ENCODE results near the gene SEZ6L.

Gene SEZ6L

DNA sequence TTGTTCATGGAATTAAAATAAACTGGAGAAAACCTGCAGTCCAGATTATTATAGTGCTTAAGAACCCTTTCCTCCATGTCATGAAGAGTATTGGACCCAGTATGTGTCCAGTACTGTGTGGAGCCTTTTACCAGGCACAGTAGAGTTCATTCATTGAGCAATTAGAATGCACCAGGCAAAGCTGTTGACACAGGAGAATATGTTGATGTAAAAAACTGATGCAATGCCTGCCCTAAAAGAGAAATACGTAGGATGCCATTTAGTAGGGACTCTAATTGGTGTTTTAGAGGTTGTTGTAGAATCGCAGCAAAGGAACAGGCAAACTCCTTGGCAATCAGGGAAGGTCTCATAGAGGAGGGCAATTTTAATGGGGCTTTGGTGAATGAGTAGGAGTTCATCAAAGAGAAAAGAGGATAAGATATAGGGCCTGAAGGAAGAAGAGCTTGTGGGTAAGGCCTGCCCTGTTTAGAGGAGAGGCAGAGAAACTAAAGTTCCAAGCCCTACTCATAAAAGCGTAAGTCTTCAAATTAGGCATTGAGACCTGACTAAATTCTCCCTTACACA is 126.4 kb downstream of the SEZ6L start:
- no peak for DNase-seq (ENCODE audit: low read depth, low spot score)

DNA sequence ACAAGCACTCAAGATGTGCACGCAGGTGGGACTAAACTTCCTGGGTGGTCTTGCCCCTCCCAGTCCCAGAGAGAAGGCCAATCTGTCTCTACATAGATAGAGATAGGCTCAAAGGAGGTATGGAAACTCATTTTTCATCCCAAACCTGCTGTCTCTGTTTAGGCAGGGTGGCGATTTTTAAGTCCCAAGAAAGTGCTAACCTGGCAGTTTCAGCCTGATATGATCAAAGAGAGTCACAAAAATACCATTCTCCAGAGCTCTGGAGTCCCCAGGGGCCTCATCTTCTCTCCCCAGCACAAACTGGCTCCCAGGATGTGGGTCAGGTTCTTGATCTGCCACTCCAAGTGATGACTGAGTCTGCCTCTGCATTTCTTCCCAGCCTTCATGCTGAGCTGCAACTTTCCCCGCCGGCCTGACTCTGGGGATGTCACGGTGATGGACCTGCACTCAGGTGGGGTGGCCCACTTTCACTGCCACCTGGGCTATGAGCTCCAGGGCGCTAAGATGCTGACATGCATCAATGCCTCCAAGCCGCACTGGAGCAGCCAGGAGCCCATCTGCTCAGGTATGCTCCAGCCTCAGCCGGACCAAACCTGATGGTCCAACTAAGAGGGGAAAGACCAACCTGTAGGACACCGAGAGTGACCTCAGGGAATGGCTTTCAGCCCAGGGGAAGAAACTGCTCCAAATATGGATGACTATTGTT is 129.5 kb downstream of the SEZ6L start:
- no peak for DNase-seq (ENCODE audit: low read depth, low spot score)

DNA sequence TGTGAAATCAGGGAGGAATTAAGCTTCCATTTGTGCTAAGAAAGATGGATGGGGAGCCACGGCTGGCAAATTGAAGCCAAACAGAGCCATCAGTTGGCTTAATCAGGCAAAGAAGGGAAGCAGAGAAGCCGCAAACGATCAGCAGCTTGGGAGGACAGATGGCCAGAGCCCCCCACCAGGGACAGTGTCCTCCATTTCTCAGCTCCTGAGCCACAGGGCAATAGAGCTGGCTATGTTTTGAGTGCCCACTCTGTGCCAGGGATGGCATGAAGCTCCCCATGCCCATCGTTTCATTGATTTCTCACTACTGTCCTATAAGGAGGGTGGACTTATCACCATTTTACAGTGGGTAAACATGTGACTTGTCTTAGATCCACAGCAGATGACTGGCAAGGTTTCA is 133.5 kb downstream of the SEZ6L start:
- no peak for DNase-seq (ENCODE audit: low read depth, low spot score)

DNA sequence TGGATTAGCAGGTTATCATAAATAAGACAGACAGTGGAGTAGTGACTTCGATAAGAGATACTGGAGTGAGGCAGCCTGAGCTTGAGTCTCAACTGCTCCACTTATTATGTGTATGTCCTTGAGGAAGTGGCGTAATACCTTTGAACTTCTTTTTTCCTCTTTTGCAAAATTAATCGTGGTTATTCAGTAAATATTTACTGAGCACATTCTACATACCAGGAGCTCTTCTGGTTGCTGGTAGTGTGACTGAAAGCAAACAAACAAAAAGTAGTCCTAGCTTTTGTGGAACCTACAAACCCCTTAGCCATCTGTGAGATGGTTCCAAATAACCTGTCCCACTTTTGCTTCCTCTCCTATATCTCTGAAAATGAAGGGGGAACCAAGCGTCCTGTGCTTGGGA is 134.2 kb downstream of the SEZ6L start:
- DNase-seq (ENCODE audit: low read depth, low spot score), result no peak

DNA sequence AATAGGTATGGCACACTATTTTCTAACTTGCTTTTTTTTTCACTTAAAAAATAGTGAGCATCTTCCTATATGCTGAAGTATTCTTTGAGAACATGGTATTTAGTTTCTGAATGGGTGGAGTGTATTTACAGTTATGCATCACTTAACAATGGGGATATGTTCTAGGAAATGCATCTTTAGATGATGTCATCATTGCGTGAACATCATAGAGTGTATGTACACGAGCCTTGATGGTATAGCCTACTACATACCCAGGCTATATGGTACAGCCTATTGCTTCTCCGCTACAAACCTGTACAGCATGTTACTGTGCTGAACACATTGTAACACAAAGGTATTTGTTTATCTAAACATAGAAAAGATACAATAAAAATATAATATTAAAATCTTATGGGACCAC is 135.5 kb downstream of the SEZ6L start:
- DNase-seq (ENCODE audit: low read depth, low spot score), result no peak

DNA sequence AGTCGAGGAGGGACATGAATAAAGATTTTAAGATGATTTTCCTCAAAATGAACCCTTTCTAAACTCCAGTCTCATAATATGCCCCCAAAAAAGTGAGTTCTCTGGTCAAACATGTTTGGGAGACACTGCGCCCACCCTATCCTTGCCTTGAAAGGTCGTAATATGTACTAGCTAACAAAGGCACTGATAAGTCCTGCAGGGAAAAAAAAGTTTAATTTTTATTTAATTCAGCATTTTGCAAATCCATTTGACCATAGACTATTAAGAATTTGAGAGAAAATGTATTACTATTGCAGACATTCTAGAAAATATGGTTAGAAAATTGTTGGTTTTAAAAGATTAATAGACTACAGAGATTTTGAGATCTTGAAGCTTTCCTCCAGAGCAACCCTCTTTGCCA is 139.2 kb downstream of the SEZ6L start:
- DNase-seq (ENCODE audit: low read depth, low spot score), result no peak

DNA sequence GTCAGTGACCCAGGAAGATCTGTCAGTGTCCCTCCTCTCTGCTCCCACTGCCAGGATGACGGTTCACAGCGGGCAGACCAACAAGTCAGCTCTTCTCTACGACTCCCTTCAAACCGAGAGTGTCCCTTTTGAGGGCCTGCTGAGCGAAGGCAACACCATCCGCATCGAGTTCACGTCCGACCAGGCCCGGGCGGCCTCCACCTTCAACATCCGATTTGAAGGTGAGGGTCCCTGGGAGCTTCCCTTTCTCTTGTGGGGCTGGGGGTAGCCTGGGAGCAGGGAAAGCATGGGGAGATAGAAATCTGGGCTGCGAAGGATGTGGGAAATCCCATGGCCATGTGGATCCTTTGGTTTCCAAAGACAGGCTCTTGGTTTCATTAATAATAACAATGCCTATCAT is 141.4 kb downstream of the SEZ6L start:
- no peak for DNase-seq (ENCODE audit: low read depth, low spot score)

DNA sequence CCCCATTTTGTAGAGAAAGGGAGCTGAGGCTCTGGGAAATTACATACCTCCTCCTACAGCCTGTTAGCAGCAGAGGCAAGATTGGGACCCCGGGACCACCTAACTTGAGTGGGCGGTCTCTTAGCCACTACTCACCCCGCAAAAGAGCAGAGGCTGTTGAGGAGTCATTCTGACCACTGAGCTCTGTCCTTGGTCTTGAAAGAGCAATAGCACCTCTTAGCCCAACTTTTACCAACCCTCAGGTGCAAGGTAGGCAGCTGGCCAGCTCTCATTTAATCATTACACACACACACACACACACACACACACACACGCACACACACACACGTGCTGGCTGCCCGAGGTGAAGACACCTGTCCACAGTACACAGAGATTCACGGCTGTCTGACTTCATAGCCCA is 144.0 kb downstream of the SEZ6L start:
- no peak for DNase-seq (ENCODE audit: low read depth, low spot score)

DNA sequence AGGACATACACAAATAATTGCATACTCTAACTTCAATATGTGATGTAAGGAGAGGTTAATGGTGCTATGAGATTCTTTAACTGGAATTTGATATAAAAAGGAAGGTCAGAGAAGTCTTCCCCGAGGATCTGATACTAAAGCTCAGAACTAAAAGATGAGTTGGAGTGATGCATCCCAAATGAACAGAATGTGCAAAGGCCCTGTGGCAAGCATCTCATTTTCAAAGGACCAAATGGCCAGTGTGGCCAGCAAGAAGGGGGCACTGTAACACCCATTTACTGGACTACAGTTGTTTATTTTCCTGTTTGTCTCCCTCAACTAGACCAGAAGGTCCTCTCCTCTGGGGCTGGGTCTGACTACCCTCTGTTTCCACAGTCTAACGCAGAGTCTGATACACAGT is 144.9 kb downstream of the SEZ6L start:
- no peak for DNase-seq (ENCODE audit: low read depth, low spot score)

DNA sequence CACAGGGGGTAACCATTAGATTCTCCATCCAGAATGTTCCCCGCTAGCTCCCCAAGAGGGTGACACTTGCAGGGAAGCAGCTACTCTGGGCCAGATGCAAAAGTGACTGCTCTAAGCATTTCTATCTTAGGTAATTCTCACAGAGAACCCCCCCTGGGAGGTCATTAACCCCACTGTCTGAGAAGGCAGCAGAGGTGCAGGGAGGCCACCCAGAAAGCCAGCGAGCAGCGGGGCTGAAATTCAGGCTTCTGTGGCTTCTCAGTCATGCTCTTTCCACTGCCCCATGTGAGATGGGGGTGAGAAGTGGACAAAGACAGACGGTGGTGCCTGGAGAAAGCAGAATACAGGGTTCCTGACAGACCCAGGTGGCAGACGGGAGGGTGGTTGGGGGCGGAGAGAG is 145.4 kb downstream of the SEZ6L start:
- DNase-seq (ENCODE audit: low read depth, low spot score), result no peak

DNA sequence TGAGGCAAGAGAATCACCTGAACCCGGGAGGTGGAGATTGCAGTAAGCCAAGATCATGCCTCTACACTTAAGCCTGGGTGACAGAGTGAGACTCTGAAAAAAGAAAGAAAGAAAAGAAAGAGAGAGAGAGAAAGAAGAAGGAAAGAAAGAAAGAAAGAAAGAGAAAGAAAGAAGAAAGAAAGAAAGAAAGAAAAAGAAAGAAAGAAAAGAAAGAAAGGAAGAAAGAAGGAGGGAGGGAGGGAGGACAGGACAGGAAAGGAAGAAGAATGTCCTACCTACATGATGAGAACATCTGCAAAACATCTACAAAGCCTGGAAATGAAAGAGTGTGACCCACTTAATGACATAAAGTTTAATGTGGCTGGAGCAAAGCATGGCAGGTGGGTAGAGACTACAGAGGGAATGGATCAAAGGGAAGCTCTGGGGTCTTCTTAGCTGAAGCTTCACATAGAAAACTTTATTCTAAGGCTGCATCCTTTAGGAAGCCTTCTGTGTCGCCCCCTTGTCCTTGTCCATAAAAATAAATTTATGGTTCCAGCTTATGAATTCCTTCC is 147.5 kb downstream of the SEZ6L start:
- DNase-seq (ENCODE audit: low read depth, low spot score), result no peak

DNA sequence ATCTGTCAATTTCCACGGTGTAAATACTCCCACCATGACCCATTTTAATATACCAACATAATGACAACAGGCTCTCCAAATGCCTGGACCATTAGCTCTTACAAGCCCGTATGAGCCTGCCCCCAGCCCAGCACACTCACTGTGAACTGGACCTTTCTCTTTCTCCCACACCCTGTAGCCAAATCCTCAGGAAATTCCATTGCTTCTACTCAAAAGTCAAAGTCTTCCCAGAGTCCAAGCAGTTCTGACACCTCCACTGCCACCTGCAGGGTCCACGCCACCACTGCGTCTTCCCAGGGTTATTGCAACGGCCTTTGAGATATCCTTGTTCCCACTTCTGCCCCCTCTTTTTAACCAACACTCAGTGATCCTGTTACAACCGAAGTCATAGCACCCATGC is 149.7 kb downstream of the SEZ6L start:
- no peak for DNase-seq (ENCODE audit: low read depth, low spot score)

DNA sequence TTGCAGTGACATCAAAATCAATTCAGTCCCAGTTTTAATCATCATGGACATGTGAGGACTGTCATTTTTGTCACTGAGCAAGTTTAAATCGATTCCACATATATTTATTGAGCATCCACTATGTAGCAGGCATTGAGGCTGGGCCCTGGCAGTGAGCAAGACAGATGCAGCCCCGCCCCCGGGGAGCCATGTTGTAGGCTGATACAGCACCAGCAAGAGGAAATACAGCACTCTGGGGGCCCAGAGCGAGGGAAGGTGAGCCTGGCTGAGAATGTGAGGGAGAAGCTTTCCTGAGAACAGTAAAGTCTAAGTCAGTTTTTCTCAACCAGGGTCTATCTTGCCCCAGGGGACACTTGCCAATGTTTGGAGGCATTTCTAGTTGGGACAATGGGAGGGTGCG is 151.2 kb downstream of the SEZ6L start:
- DNase-seq (ENCODE audit: low read depth, low spot score), result no peak

DNA sequence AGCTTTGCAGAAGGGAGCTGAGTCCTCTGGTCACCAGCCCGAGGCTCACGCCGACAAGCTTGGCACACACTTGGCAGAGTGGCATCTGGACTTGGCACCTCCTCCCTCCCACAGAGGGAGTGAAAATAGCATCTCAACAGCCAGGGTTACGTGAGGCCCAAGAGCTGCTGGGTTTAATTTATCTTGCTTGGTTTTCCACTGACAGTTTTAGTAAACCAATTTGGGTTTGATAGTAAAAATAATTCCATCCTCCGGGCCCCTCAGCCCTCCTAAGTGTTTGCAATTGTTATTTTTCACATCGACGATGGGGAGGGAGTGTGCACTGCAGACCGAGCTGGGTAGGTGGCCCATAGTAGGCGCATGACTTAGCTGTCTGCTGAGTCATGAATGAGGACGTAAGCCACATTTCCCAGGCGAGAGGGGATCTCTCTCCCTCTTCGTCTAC is 152.2 kb downstream of the SEZ6L start:
- no peak for DNase-seq (ENCODE audit: low read depth, low spot score)

DNA sequence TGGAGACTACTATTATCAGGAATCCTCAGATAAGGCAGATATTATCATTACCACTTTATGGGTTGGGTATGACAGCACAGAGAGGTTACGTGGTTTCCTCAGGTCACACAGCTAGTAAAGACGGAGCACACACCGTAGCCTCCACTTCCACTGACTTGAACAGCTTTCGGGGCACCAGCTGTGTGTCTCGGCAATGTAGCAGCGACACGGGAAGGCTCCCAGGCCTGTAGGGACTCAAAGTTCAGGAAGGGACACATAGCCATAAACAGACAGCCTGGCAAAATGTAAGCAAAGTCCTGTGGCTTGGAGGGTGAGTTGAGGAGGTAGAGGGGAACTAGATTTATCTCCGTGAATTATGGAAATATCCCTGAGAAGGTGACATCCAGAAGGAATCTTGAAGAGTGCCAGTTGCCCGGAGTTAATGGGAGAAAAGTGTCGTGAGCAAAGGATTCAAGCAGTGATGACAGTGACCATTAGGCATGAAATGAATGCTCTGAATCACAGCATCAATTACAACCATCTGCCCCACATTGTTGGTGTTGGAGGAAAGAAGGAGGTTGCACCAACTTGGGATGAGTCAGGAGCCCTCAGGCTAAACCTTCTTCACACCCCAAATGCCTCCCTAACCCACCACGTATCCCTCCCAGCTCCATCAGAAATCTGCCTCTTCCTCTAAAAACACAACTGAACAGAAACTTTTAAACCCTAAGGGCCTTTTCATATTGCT is 153.1 kb downstream of the SEZ6L start:
- no peak for DNase-seq (ENCODE audit: low read depth, low spot score)

DNA sequence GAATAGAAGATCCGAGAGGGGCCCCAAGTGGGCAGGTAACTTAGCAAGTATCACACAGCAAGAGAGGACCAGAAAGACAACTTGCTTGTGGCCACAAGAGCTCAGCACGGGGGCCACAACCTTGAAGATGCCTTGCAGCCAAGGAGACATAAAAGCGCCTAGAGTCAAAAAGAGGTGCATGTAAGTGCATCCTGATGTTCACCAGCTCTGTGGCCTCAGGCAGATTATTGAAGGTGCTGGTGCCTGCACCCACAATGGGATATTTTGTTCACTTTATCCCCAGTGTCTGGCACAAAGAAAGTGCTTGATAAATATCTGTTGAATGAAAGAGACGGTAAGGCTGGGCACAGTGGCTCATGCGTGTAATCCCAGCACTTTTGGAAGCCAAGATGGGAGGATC is 153.8 kb downstream of the SEZ6L start:
- no peak for DNase-seq (ENCODE audit: low read depth, low spot score)

DNA sequence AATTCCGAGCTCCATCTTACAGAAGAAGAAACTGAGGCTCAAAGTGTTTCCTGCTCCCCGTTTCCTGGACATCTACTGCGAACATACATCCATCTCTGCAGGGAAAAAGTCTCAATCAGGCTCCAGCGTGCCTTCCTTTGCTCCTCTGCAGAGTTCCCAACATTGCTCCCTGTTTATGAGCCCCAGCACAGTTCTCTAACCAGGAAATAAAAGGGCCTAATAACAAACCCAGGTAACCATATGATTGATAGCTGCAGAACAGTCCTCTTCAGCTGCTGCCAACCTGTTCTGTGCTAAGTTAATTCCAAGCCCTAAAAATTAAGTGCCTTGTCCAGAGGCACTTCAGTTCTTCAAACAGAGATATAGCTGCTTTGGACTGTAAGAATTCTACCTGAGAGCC is 154.9 kb downstream of the SEZ6L start:
- DNase-seq (ENCODE audit: low read depth, low spot score), result no peak

DNA sequence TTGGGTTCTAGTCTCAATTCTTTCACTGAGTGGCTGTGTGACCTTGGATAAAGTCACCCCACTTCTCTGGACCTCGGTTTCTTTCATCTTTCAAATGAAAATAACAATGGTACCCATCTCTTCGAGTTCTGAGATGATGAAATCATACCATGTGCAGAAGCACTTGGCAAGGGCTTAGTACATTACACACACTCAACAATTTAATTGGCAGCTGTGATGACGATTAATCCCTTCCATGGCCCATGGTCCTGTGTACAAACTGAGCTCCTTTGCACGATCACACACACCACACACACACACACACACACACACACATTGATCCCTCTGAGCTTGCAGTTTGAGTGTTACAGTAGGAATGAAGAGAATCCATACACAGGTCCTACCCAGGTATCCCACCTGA is 156.4 kb downstream of the SEZ6L start:
- DNase-seq (ENCODE audit: low read depth, low spot score), result no peak

DNA sequence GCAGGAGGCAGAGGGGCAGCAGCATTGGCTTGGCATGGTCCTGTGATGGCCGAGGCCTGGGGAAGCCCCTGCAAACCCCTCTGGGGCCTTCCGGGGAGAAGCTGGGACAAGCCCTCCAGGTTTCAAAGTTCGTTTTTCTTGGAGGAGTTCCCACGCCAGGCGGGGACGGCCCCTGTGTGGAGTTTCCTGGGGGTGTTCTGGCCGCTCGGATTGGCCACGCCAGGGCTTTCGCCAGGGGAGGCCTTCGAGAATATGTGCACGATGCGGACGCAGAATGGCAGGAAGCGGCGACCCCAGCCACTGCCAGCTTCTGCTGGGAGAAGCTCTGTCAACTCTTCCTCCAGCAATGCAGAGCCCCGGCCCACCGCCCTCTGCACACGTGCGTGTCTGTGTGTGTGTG is 157.5 kb downstream of the SEZ6L start:
- DNase-seq (ENCODE audit: low read depth, low spot score), result no peak

DNA sequence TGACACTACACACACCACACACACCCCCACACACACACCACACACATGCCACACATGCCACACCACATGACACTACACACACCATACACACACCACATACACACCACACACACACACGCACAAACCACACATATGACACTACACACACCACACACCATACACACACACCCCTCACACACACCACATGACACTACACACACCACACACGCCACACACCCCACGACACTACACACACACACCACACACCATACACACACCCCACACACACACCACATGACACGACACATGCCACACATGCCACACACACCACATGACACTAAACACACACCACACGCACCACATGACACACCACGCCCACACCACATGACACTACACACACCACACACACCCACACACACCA is 158.0 kb downstream of the SEZ6L start:
- no peak for DNase-seq (ENCODE audit: low read depth, low spot score)

DNA sequence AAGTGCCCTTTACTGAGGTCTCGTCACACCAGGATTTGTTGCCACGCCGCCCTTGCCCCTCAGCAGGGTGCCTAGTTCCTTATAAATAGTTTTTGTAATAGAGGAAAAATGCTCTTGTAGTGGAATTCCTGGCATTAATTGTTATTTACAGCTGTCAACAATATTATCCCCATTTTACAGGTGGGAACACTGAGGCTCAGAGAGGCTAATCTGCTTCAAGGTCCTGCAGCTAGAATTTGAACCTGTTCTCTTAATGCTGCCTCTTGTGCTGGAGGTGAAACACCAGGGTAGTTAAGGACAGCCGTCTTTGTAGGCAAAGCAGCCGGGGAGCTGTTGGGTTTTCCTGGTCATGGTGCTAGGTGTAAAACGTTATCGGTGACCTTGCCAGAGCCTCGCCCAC is 159.0 kb downstream of the SEZ6L start:
- DNase-seq (ENCODE audit: low read depth, low spot score), result no peak

DNA sequence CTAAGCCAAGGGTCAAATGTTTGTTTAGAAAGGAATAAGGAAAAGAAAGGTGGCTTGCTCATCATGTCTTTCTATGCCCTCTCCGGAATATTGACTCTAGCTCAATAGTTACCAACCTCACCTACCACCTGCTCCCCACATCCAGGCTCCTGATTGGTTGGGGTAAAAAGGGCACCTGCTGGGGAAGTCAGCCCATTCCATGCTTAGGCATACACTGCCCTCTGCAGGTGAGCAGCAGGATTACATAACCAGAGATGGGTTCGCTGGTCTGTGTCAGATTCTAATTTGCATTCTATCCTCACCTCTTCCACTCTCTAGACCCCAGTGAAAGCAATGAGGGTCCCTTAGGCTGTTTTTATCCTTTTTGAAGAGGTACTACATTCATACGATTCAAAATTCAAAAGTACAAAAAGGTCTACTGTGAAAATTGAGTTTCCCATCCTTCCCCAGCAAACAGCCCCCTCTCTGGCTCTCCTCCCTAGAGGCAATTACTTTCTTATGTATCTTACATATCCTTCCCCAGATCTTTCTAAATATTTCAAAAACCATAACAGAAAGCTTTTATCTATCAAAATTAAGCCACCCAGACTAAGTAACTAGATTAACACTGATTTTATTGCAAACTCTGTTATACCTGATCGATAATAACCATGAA is 161.8 kb downstream of the SEZ6L start:
- DNase-seq (ENCODE audit: low read depth, low spot score), result no peak

All from smooth muscle cell of the brain vasculature (primary cell).